Epithelial cell of proximal tubule (primary cell): ENCODE measurements around the gene RBM19. TPM values are rescaled to one million over a fixed set of nuclear protein-coding genes. Genes with fewer than 3 reads are reported as not detected.

ENCODE experiments used
- DNase-seq: peaks from one replicate; pipeline ENCODE4 v3.0.0-alpha.2; 2011; ENCODE audit warnings: low read depth
- H3K4me3 ChIP-seq: 2 replicates; pipeline ENCODE4 v1.5.1; 2011; ENCODE audit warnings: low read depth, mild to moderate bottlenecking, low read length
- total RNA-seq: library from RNA; depleted of rRNA; stranded (reverse); fragments of >200 nt; gene quantifications from 2 replicates; pipeline ENCODE4 v1.2.3, GENCODE V29; 2015
- TF ChIP-seq, protein P1 (sequence below): conservative IDR thresholded peaks from 2 replicates; pipeline ENCODE4 v1.5.1; 2012; ENCODE audit warnings: low read depth, mild to moderate bottlenecking, low read length

RBM19 gene
- total RNA-seq, 1 donor from 2014 or later = 26.5 TPM

DNA sequence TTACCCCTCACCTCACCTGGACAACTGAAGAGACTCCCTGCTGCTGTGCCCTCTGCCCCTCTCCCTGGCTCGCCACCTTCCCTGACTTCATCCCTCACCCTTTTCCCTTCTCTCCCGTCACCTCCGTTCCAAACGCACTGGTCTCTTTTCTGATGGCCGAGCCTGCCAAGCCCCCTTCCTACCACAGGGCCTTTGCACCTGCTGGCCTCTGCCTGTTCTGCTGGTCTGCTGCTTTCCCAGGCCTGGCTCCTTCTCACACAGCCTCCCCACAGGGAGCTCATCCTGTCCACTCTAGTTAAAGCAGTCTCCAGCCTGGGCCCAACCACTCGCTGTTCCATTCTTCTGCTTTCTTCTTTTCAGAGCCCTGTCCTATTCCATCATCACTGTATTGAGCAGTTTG lies 34.6 kb downstream of the RBM19 start:
- TF ChIP-seq, protein P1, sequence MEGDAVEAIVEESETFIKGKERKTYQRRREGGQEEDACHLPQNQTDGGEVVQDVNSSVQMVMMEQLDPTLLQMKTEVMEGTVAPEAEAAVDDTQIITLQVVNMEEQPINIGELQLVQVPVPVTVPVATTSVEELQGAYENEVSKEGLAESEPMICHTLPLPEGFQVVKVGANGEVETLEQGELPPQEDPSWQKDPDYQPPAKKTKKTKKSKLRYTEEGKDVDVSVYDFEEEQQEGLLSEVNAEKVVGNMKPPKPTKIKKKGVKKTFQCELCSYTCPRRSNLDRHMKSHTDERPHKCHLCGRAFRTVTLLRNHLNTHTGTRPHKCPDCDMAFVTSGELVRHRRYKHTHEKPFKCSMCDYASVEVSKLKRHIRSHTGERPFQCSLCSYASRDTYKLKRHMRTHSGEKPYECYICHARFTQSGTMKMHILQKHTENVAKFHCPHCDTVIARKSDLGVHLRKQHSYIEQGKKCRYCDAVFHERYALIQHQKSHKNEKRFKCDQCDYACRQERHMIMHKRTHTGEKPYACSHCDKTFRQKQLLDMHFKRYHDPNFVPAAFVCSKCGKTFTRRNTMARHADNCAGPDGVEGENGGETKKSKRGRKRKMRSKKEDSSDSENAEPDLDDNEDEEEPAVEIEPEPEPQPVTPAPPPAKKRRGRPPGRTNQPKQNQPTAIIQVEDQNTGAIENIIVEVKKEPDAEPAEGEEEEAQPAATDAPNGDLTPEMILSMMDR = no peak
- DNase-seq = no peak
- no peak overlapping the region for H3K4me3 ChIP-seq

GRCh38 chr12:113930249-113930648 lies 35.9 kb downstream of the RBM19 start:
- no peak overlapping the region for H3K4me3 ChIP-seq
- DNase-seq = no peak
- TF ChIP-seq, protein P1 = no peak

GRCh38 chr12:113929312-113929989 lies 36.7 kb downstream of the RBM19 start:
- TF ChIP-seq, protein P1 = no peak
- no peak for DNase-seq
- H3K4me3 ChIP-seq = no peak overlapping the region

DNA sequence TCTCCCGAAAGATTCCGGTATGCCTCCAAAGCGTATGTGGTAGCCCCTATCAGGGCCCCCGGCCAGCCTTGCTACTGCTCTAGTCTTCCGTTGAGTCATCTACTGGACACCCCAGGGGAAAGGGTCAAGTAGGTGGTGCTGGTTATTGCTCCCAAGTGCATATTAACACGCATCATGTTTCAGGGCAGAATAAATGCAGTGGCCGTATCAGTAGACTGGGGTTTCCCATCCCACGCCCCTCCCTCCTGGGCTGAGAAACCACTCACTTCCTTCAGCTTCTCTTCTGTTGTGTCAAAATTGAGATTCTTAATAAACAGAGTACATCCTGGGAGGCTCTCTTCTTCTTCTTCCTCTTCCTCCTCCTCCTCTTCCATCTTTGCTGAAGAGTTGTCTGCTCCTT lies 39.3 kb downstream of the RBM19 start:
- no peak overlapping the region for H3K4me3 ChIP-seq
- TF ChIP-seq, protein P1 = no peak
- no peak for DNase-seq

DNA sequence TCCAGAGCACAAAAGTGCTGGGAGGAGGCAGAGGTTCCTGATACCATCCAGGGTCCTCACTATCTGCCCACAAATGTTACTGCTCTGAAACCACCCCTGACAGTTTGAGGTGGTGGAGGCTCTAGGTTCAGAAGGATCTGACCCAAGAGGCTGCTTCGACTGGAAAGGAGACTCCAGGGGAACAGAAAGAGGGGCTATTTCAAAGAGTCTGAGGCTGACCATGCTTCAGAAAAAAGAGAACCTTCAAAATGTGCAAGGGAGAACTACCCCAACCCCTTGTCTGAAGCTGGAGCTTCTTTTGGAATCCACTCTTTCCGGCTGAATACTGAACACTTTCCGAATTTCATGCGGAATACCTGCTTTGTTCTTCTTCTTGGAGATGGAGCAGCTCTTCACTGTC lies 41.8 kb downstream of the RBM19 start:
- no peak overlapping the region for H3K4me3 ChIP-seq
- DNase-seq = no peak
- TF ChIP-seq, protein P1 = no peak

DNA sequence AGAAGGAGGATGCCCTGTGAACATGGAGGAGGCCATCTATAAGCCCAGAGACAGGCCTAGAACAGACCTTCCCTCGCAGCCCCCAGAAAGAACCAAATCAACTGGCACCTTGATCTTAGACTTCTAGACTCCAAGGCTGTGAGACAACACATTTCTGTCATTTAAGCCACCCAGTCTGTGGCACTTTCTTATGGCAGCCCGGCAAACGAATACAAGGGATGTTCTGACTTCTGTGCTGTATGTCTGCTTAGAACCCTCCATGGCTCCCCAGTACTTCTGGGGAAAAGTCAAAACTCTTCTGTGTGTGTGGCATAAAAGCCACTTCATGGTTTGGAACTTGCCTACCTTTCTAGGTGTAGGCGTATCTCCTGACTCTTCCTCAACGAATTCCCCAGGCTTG lies 42.9 kb downstream of the RBM19 start:
- H3K4me3 ChIP-seq = no peak overlapping the region
- no peak for DNase-seq
- TF ChIP-seq, protein P1 = no peak

- H3K4me3 ChIP-seq = no peak overlapping the region
- TF ChIP-seq, protein P1 = no peak
- no peak for DNase-seq
Observed at GRCh38 chr12:113921430-113921829, 44.7 kb downstream of the RBM19 start.
